Breast epithelium (tissue), 3 donors: Measurements from ENCODE around the gene ABAT.

Experiments used
- CTCF ChIP-seq, 3 donors: fragments of 450-650 bp; IDR thresholded peaks; one replicate each; pipeline ENCODE4 v1.5.1; 2016 to 2017; ENCODE audit warnings: antibody characterized with exemption in 3 of 3, mild to moderate bottlenecking in 3 of 3, moderate library complexity in 3 of 3
- POLR2A ChIP-seq: fragments of 450-650 bp; IDR thresholded peaks from one replicate; pipeline ENCODE4 v1.6.1; 2016; ENCODE audit warnings: antibody characterized with exemption, mild to moderate bottlenecking, moderate library complexity
- POLR2AphosphoS5 ChIP-seq, 3 donors: sonication (generic); formaldehyde crosslinking; IDR thresholded peaks; one replicate each; pipeline ENCODE4 v1.6.1; 2017; ENCODE audit warnings: antibody characterized with exemption in 3 of 3

- TF ChIP-seq POLR2A = no peak
- TF ChIP-seq CTCF (IDR thresholded peaks at IDR 0.05) = peak; percentile 59 to 75 (median 67)
- TF ChIP-seq POLR2AphosphoS5 (IDR thresholded peaks at IDR 0.05) = peak in 2 of 3 donors; percentile 25 to 26
Observed at GRCh38 chr16:8660841-8661301, 13.5 kb upstream of the ABAT start.
